Smooth muscle cell (in vitro differentiated cells): ENCODE data around the gene RPS6KL1. TPM values are rescaled to one million over a fixed set of nuclear protein-coding genes. Genes with fewer than 3 reads are reported as not detected.
"Not testable (repeated sequence)": the region's sequence is repeated elsewhere in the genome, so short reads cannot be mapped to it uniquely, and the experiment has no call there.

ENCODE experiments used
- DNase-seq: peaks from one replicate; lab custom pipeline; 2025; ENCODE audit not compliant: unreplicated experiment; lab: John Stamatoyannopoulos, UW
- H2AFZ ChIP-seq: fragments of 200-600 bp; sonication (generic); 2 replicates; pipeline ENCODE4 v1.6.0; 2016; ENCODE audit warnings: antibody characterized with exemption, low read depth, mild to moderate bottlenecking
- H3F3A ChIP-seq: fragments of 200-600 bp; sonication (generic); 2 replicates; pipeline ENCODE4 v1.6.0; 2017; ENCODE audit warnings: antibody characterized with exemption, low read depth
- H3K27ac ChIP-seq: fragments of 200-600 bp; sonication (generic); 2 replicates; pipeline ENCODE4 v1.5.1; 2016; ENCODE audit warnings: low read depth, mild to moderate bottlenecking
- H3K27me3 ChIP-seq: fragments of 200-600 bp; sonication (generic); 2 replicates; pipeline ENCODE4 v1.6.1; 2016; ENCODE audit warnings: low read depth, mild to moderate bottlenecking
- H3K36me3 ChIP-seq: fragments of 200-600 bp; sonication (generic); 2 replicates; pipeline ENCODE4 v1.5.1; 2016; ENCODE audit warnings: low read depth
- H3K4me1 ChIP-seq: fragments of 200-600 bp; sonication (generic); 2 replicates; pipeline ENCODE4 v1.5.1; 2016; ENCODE audit warnings: low read depth
- H3K4me2 ChIP-seq: fragments of 200-600 bp; sonication (generic); 2 replicates; pipeline ENCODE4 v1.6.0; 2016; ENCODE audit warnings: mild to moderate bottlenecking
- H3K4me3 ChIP-seq: fragments of 200-600 bp; sonication (generic); 2 replicates; pipeline ENCODE4 v1.5.1; 2016; ENCODE audit warnings: mild to moderate bottlenecking
- H3K79me2 ChIP-seq: fragments of 200-600 bp; sonication (generic); 2 replicates; pipeline ENCODE4 v1.6.0; 2016; ENCODE audit warnings: low read depth, mild to moderate bottlenecking
- H3K9ac ChIP-seq: fragments of 200-600 bp; sonication (generic); 2 replicates; pipeline ENCODE4 v1.6.0; 2016; ENCODE audit warnings: low read depth
- H3K9me3 ChIP-seq: fragments of 200-600 bp; sonication (generic); replicated peaks from 2 replicates; pipeline ENCODE4 v1.5.1; 2016; ENCODE audit warnings: low read depth
- H4K20me1 ChIP-seq: fragments of 200-600 bp; sonication (generic); 2 replicates; pipeline ENCODE4 v1.6.0; 2016; ENCODE audit warnings: low read depth
- CTCF ChIP-seq: fragments of 200-600 bp; sonication (generic); IDR thresholded peaks from 2 replicates; pipeline ENCODE4 v1.5.1; 2017; ENCODE audit warnings: borderline replicate concordance, mild to moderate bottlenecking, antibody characterized with exemption; ENCODE audit not compliant: insufficient read depth, poor library complexity, severe bottlenecking
- WGBS: methylation state at CpG from one replicate; pipeline ENCODE4 v1.1.7; 2016; ENCODE audit warnings: low lambda C conversion rate; 5-methylcytosine and 5-hydroxymethylcytosine counted together
- polyA plus RNA-seq: library from polyadenylated mRNA; unstranded; fragments of >200 nt; fragmentation: Nextera tagmentation; extraction: Ambion mirVana; gene quantifications from 2 replicates; pipeline ENCODE4 v1.2.1, GENCODE V29; 2016
- total RNA-seq: library from RNA; depleted of rRNA; stranded (reverse); fragments of >200 nt; gene quantifications from 2 replicates; pipeline ENCODE4 v1.2.3, GENCODE V29; 2014

RPS6KL1 gene
- total and polyA plus RNA-seq, 2 experiments from 2014 or later = not detected

GRCh38 chr14:74932401-74932901 lies 9.4 kb upstream of the RPS6KL1 start:
- WGBS = 64% methylated on average over 6 of the region's 6 CpGs
- Histone ChIP-seq H3K36me3 (no peaks in the 10 kb centered on the region), H2AFZ (no peak overlapping the region), H3K9ac (no peak overlapping the region), H3K4me1 (no peaks in the 10 kb centered on the region), H3F3A (no peaks in the 10 kb centered on the region), H3K27me3 (peaks cover 5% of the 10 kb centered on the region), H4K20me1 (no peaks in the 10 kb centered on the region), H3K4me3 (no peak overlapping the region), H3K9me3 (no peaks in the 10 kb centered on the region), H3K79me2 (no peaks in the 10 kb centered on the region), H3K4me2 (no peak overlapping the region), H3K27ac (no peak overlapping the region)
- TF ChIP-seq CTCF = no peak
- no peak for DNase-seq

- WGBS = 81% methylated on average over 7 of the region's 9 CpGs
- not testable (repeated sequence) for H3K9me3 ChIP-seq, H4K20me1 ChIP-seq, H2AFZ ChIP-seq, H3F3A ChIP-seq, H3K79me2 ChIP-seq, H3K27ac ChIP-seq, H3K4me2 ChIP-seq, H3K9ac ChIP-seq, H3K4me3 ChIP-seq, H3K36me3 ChIP-seq, H3K4me1 ChIP-seq, DNase-seq
- H3K27me3 ChIP-seq = peaks cover 10% of the 10 kb centered on the region
Measured at GRCh38 chr14:74931744-74932143, 8.7 kb upstream of the RPS6KL1 start.

- H3K27ac ChIP-seq = no peak overlapping the region
- H2AFZ ChIP-seq = no peak overlapping the region
- H4K20me1 ChIP-seq = no peaks in the 10 kb centered on the region
- no peak overlapping the region for H3K4me3 ChIP-seq
- H3K9me3 ChIP-seq = no peaks in the 10 kb centered on the region
- H3K36me3 ChIP-seq = no peaks in the 10 kb centered on the region
- no peak overlapping the region for H3K9ac ChIP-seq
- H3K4me2 ChIP-seq = no peak overlapping the region
- peaks cover 18% of the 10 kb centered on the region for H3K27me3 ChIP-seq
- H3F3A ChIP-seq = no peaks in the 10 kb centered on the region
- H3K79me2 ChIP-seq = no peaks in the 10 kb centered on the region
- no peaks in the 10 kb centered on the region for H3K4me1 ChIP-seq
- no peak for TF ChIP-seq CTCF
- no peak for DNase-seq
- 81% methylated on average over 6 of the region's 6 CpGs for WGBS
Measured at GRCh38 chr14:74929242-74929641, 6.2 kb upstream of the RPS6KL1 start.

GRCh38 chr14:74927225-74927624 lies 4.2 kb upstream of the RPS6KL1 start:
- no peaks in the 10 kb centered on the region for H3F3A ChIP-seq
- H3K27me3 ChIP-seq = peaks cover 29% of the 10 kb centered on the region
- no peaks in the 10 kb centered on the region for H4K20me1 ChIP-seq
- H3K4me2 ChIP-seq = no peak overlapping the region
- no peaks in the 10 kb centered on the region for H3K4me1 ChIP-seq
- no peaks in the 10 kb centered on the region for H3K36me3 ChIP-seq
- no peaks in the 10 kb centered on the region for H3K79me2 ChIP-seq
- WGBS = 91% methylated on average over 6 of the region's 6 CpGs
- H2AFZ ChIP-seq = no peak overlapping the region
- H3K9me3 ChIP-seq = no peaks in the 10 kb centered on the region
- no peak overlapping the region for H3K9ac ChIP-seq
- no peak for TF ChIP-seq CTCF
- no peak overlapping the region for H3K4me3 ChIP-seq
- no peak overlapping the region for H3K27ac ChIP-seq
- no peak for DNase-seq
